ENCODE results near the gene TRIM72.

The TRIM72 gene

DNA sequence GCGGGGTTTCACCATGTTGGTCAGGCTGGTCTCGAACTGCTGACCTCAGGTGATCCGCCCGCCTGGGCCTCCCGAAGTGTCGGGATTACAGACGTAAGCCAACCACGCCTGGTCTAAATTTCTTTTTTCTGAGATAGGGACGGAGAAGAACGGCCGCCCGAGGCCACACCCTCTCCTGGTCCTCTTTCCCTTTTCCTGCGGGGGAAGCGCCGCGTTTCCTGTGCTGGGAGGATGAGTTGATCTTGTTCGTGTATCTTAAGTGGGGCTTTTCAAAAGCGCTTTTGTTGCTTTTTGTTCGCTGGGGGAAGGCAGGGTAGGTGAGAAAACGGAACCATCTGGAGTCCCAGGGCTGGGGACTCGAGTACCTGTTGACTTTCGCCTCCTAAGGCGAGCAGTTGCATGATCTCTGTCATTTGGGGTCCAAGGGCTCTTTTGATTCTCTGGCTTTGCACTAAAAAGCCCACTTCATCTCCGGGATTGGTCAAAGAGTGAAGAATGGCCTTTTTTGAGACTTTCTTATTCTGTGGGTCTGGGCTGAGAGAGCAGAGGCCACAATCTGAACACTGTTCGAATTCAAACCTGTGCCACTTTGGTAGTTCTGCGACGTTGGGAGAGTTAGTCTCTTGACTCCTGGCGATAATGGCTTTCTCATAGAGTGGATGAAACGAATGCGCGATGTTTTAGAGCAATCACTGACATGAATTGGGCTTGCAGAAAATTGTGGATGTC lies 32.7 kb upstream of the TRIM72 start:
- peak; percentile 46 for DNase-seq (ENCODE audit: low read depth)
- peak overlapping the region; percentile 97 for H3K4me3 ChIP-seq (replicated peaks; ENCODE audit: low read depth, low read length)
- TF ChIP-seq, protein P1, sequence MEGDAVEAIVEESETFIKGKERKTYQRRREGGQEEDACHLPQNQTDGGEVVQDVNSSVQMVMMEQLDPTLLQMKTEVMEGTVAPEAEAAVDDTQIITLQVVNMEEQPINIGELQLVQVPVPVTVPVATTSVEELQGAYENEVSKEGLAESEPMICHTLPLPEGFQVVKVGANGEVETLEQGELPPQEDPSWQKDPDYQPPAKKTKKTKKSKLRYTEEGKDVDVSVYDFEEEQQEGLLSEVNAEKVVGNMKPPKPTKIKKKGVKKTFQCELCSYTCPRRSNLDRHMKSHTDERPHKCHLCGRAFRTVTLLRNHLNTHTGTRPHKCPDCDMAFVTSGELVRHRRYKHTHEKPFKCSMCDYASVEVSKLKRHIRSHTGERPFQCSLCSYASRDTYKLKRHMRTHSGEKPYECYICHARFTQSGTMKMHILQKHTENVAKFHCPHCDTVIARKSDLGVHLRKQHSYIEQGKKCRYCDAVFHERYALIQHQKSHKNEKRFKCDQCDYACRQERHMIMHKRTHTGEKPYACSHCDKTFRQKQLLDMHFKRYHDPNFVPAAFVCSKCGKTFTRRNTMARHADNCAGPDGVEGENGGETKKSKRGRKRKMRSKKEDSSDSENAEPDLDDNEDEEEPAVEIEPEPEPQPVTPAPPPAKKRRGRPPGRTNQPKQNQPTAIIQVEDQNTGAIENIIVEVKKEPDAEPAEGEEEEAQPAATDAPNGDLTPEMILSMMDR (IDR thresholded peaks at IDR 0.05; ENCODE audit: low read length, missing control alignments), result no peak

DNA sequence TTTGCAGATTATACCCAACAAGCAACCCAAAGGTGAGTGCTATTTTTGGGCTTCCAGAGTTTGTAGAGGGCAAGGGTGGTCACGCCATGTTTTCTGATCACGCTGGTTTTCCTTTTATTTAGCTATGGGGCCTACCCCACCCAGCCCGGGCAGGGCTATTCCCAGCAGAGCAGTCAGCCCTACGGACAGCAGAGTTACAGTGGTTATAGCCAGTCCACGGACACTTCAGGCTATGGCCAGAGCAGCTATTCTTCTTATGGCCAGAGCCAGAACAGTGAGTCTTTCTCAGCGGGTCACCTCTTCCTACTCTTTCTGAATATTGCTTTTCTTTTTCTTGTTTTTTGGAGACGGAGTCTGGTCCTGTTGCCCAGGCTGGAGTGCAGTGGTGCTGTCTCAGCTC lies 31.5 kb upstream of the TRIM72 start:
- no peak for DNase-seq (ENCODE audit: low read depth)
- peak overlapping the region; percentile 97 for H3K4me3 ChIP-seq (replicated peaks; ENCODE audit: low read depth, low read length)
- TF ChIP-seq, protein P1 (IDR thresholded peaks at IDR 0.05; ENCODE audit: low read length, missing control alignments), result no peak

DNA sequence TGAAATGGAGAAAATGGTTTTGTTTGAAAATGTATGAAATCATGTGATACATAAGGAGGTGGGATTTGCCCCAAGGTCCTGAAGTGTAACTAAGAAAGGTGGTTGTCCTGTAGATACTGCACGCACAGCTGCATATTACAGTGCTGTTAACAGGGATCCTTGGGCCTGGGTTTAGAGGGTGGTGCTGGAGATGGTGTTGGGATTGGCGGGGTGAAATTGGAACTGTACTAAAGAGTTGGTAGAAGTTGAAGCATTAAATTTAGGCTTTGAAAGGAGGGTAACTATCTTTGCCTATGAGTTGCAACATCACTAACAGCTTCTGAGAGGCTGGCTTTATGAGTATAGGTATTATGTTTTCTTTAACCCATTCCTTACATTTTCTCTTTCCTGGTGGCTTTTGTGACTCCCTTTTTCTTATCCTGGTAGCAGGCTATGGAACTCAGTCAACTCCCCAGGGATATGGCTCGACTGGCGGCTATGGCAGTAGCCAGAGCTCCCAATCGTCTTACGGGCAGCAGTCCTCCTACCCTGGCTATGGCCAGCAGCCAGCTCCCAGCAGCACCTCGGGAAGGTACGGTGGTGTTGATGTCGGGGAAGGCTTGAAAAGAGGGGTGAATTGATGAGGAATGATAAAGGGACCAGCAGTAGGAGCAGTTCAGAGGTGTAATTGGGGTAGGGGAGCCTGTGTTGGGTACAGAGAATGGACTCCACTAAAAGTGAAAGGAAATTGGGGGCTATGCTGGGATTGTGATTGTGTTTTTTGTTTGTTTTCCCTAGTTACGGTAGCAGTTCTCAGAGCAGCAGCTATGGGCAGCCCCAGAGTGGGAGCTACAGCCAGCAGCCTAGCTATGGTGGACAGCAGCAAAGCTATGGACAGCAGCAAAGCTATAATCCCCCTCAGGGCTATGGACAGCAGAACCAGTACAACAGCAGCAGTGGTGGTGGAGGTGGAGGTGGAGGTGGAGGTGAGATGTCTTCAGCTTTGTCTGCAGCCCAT lies 30.2 kb upstream of the TRIM72 start:
- DNase-seq (ENCODE audit: low read depth), result no peak
- TF ChIP-seq, protein P1 (IDR thresholded peaks at IDR 0.05; ENCODE audit: low read length, missing control alignments), result no peak
- H3K4me3 ChIP-seq (replicated peaks; ENCODE audit: low read depth, low read length), result no peak overlapping the region

DNA sequence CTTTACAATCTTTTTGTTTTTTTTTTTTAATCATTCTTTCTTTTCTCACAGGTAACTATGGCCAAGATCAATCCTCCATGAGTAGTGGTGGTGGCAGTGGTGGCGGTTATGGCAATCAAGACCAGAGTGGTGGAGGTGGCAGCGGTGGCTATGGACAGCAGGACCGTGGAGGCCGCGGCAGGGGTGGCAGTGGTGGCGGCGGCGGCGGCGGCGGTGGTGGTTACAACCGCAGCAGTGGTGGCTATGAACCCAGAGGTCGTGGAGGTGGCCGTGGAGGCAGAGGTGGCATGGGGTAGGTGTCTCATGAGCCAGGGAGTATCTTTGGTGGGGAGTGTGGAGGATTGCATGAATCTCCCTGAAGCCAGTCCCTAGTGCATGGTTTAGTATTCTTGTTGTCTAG lies 29.0 kb upstream of the TRIM72 start:
- TF ChIP-seq, protein P1 (IDR thresholded peaks at IDR 0.05; ENCODE audit: low read length, missing control alignments), result no peak
- H3K4me3 ChIP-seq (replicated peaks; ENCODE audit: low read depth, low read length), result no peak overlapping the region
- no peak for DNase-seq (ENCODE audit: low read depth)

DNA sequence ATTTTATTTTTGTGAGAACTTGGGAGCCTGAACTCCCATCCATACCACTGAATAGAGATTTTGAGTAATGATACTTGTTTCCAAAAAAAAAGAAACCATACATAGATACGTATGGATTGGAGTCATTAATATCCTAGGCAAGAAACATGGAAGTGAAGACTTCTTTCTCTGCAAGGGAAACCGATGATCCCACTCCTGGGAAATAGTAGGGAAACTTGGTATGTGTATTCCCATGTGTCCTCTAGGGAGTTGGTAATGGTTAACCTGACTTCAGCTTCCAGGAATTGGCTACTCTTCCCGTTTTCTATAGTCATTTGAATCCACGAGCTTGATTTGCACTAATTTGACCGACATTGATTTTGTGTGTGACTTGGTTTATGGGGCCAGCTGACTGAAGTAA lies 28.6 kb upstream of the TRIM72 start:
- TF ChIP-seq, protein P1 (IDR thresholded peaks at IDR 0.05; ENCODE audit: low read length, missing control alignments), result no peak
- DNase-seq (ENCODE audit: low read depth), result no peak
- H3K4me3 ChIP-seq (replicated peaks; ENCODE audit: low read depth, low read length), result no peak overlapping the region

DNA sequence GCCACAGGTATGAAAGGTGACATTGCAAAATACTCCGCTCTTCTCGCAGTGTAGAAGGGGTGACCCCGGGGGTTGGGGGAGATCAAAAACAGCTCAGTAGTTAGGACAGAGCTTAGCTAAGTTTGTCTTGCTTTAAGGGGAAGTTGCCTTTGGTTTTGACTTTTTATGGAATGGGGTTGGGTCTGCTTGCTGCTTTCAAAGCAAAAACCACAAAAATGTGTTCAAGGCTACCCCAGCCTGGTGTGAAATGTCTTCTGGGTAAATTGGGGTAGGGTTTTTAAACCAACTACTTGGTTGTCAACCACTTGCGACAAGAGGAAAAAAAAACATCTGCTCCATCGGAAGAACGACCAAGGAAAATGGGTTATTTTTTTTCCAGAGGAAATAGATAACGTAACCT lies 27.7 kb upstream of the TRIM72 start:
- TF ChIP-seq, protein P1 (IDR thresholded peaks at IDR 0.05; ENCODE audit: low read length, missing control alignments), result no peak
- DNase-seq (ENCODE audit: low read depth), result no peak

More for the DNA sequence above, 27.7 kb upstream of the TRIM72 start:
- no peak overlapping the region for H3K4me3 ChIP-seq (replicated peaks; ENCODE audit: low read depth, low read length)

Data from fibroblast of pulmonary artery (primary cell).